Lung (tissue), 12 donors: Measurements from ENCODE around the gene ABCA12. TPM values are rescaled to one million over a fixed set of nuclear protein-coding genes. Genes with fewer than 3 reads are reported as not detected.

Experiments
- ATAC-seq: fragments of 200-7000 bp; cut with Tn5 transposase; one replicate; pipeline ENCODE4 v1.9.1; 2020; ENCODE audit warnings: moderate number of reproducible peaks; ENCODE audit not compliant: insufficient read depth, low FRiP score
- DNase-seq, 3 donors: peaks; one replicate each; pipeline ENCODE4 v3.0.0-alpha.2; 2013 to 2017
- H3K27ac ChIP-seq, 2 donors: one replicate each; pipeline ENCODE4 v1.5.1; 2013; ENCODE audit warnings: mild to moderate bottlenecking in 2 of 2, moderate library complexity in 2 of 2, control low read depth in 1 of 2, inconsistent platforms in 1 of 2, low read depth in 1 of 2, low read length in 1 of 2
- H3K27me3 ChIP-seq, 3 donors: one replicate each; pipeline ENCODE4 v1.5.1; 2013; ENCODE audit warnings: low read length in 2 of 3; ENCODE audit not compliant: control insufficient read depth in 3 of 3, insufficient read depth in 3 of 3
- H3K36me3 ChIP-seq, 4 donors: one replicate each; pipeline ENCODE4 v1.5.1; 2013; ENCODE audit warnings: low read length in 4 of 4, mild to moderate bottlenecking in 1 of 4, moderate library complexity in 1 of 4; ENCODE audit not compliant: control insufficient read depth in 4 of 4, insufficient read depth in 4 of 4
- H3K4me1 ChIP-seq, 5 donors: one replicate each; pipeline ENCODE4 v1.5.1; 2013; ENCODE audit warnings: low read length in 5 of 5, mild to moderate bottlenecking in 2 of 5, moderate library complexity in 1 of 5; ENCODE audit not compliant: control insufficient read depth in 5 of 5, insufficient read depth in 5 of 5
- H3K4me3 ChIP-seq: one replicate; pipeline ENCODE4 v1.5.1; 2013; ENCODE audit warnings: mild to moderate bottlenecking, control low read depth, moderate library complexity
- H3K9ac ChIP-seq, 2 donors: one replicate each; pipeline ENCODE4 v1.5.1; 2013; ENCODE audit warnings: low read length in 2 of 2, control low read depth in 1 of 2; ENCODE audit not compliant: insufficient read depth in 1 of 2
- H3K9me3 ChIP-seq, 4 donors: one replicate each; pipeline ENCODE4 v1.5.1; 2013; ENCODE audit warnings: low read length in 3 of 4, mild to moderate bottlenecking in 1 of 4, moderate library complexity in 1 of 4; ENCODE audit not compliant: control insufficient read depth in 4 of 4, insufficient read depth in 3 of 4
- WGBS, 2 donors: extraction: QIAGEN DNeasy Blood & Tissue Kit; methylation state at CpG; one replicate each; pipeline ENCODE4 v1.1.7; 2013; 5-methylcytosine and 5-hydroxymethylcytosine counted together
- polyA plus RNA-seq, 2 donors: library from polyadenylated mRNA; stranded (reverse); fragments of 200-250 nt; gene quantifications; one replicate each; pipeline ENCODE4 v1.2.1, GENCODE V29; 2013
- total RNA-seq, 2 donors: library from RNA; depleted of rRNA in 1 of 2; stranded (reverse); fragments of >200 nt in 1 of 2; gene quantifications; one replicate each; pipeline ENCODE4 v1.2.1, GENCODE V29; 2014 to 2021
- TF ChIP-seq, protein P1 (sequence below): IDR thresholded peaks from 2 replicates; pipeline ENCODE4 v1.5.1; 2012; ENCODE audit warnings: mild to moderate bottlenecking; ENCODE audit errors: control extremely low read depth, extremely low read depth
- donor health status: control.
- donor health status: control.
- donor health status: Bipolar disorder and iron deficiency.
- donor health status: healthy.
- donor health status: DM: yes; HTN: yes; CAD: no.

Gene ABCA12
- total and polyA plus RNA-seq, 4 donors = 0.06 to 2.2 (median 0.19) TPM

DNA sequence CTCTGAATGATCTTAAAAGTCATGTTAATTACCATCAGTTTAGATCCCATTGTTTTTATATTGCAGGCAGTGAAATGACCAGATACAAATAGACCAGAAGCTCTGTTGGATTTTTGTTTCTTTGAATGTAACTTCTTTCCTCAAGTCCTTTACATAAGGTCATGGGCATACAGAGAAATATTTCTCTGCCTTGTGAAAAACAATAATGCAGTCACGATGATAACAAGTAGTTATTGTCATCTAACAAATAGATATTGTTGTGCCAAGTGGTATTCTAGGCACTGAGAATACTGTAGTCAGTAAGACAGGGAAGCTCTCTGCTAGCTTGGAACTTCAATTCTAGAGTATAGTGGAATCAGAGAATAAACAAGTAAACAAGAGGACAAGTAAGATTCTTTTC, 234.2 kb downstream of the ABCA12 start:
- Histone ChIP-seq H3K9ac (no peak overlapping the region), H3K27ac (no peak overlapping the region), H3K27me3 (no peaks in the 10 kb centered on the region), H3K4me3 (no peak overlapping the region), H3K4me1 (no peaks in the 10 kb centered on the region), H3K9me3 (no peaks in the 10 kb centered on the region), H3K36me3 (no peaks in the 10 kb centered on the region)
- TF ChIP-seq, protein P1, sequence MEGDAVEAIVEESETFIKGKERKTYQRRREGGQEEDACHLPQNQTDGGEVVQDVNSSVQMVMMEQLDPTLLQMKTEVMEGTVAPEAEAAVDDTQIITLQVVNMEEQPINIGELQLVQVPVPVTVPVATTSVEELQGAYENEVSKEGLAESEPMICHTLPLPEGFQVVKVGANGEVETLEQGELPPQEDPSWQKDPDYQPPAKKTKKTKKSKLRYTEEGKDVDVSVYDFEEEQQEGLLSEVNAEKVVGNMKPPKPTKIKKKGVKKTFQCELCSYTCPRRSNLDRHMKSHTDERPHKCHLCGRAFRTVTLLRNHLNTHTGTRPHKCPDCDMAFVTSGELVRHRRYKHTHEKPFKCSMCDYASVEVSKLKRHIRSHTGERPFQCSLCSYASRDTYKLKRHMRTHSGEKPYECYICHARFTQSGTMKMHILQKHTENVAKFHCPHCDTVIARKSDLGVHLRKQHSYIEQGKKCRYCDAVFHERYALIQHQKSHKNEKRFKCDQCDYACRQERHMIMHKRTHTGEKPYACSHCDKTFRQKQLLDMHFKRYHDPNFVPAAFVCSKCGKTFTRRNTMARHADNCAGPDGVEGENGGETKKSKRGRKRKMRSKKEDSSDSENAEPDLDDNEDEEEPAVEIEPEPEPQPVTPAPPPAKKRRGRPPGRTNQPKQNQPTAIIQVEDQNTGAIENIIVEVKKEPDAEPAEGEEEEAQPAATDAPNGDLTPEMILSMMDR = no peak
- no peak for DNase-seq
- ATAC-seq = no peak
- WGBS, 2 donors = 77 to 96% methylated on average over 1 of the region's 1 CpG

DNA sequence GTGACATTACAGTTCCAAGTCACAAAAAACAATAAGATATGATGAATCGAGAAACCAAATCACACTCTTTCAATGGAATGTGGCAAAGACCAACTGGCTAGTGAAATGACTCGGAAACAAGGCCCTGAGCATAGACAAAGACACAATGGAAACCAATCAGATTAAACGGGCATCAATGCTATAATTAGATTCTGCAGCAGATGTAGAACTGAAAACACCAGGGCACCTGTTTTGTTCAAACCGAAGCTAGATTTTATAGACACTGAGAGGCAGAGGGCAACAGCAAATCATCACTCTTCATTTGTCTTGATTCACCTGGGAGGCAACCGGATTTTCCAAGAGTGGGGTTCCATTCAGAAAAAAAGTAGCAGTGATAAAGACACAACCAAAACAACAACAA, 236.1 kb downstream of the ABCA12 start:
- DNase-seq = no peak
- no peak for ATAC-seq
- Histone ChIP-seq H3K4me3 (no peak overlapping the region), H3K36me3 (no peaks in the 10 kb centered on the region), H3K4me1 (no peaks in the 10 kb centered on the region), H3K9ac (no peak overlapping the region), H3K27ac (no peak overlapping the region), H3K27me3 (no peaks in the 10 kb centered on the region), H3K9me3 (no peaks in the 10 kb centered on the region)
- TF ChIP-seq, protein P1 = no peak
- WGBS, 2 donors = 88 to 93% methylated on average over 5 of the region's 5 CpGs

DNA sequence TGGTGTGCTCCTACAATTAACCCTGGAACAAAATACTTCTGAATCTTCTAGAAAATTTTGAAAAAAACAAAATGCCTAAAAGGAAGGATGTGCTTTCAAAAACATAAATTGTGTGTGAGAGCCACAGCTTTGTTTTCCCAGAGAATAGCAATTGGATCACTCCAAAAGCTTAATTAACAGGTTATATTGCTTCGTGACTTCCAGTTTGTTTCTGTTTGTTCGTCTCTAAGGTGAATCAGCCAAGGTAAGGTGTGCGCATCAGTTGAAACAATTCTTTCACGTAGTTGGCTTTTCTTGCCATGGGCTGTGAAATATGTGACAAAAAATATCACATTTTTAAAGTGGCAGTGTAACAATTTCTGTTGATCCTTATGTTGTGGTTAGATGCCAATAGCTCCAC, 238.7 kb downstream of the ABCA12 start:
- TF ChIP-seq, protein P1 = no peak
- DNase-seq = no peak
- Histone ChIP-seq H3K27ac (no peak overlapping the region), H3K27me3 (no peaks in the 10 kb centered on the region), H3K9ac (no peak overlapping the region), H3K4me1 (no peaks in the 10 kb centered on the region), H3K36me3 (no peaks in the 10 kb centered on the region), H3K4me3 (no peak overlapping the region), H3K9me3 (no peaks in the 10 kb centered on the region)
- 90 to 92% methylated on average over 4 of the region's 4 CpGs for WGBS, 2 donors
- no peak for ATAC-seq

DNA sequence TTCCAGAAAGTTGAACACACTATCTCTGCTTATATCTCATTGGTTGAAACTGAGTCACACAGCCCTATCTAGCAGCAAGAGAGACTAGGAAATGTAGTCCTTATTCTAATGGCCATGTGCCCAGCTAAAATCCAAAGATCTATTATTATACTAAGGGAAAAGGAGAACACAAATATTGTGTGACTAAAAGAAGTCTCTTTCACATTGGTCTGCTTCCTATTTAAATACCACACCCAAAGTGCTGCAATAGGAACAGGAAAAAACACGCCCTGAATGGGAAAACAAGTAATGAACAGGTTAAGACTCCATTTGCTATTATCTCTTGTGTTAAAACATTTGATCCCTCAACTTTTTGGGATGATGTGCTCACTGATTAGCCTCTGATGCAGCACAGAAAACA, 242.2 kb downstream of the ABCA12 start:
- no peak overlapping the region for H3K27ac ChIP-seq
- H3K36me3 ChIP-seq = no peaks in the 10 kb centered on the region
- H3K27me3 ChIP-seq = no peaks in the 10 kb centered on the region
- TF ChIP-seq, protein P1 = no peak
- WGBS, 2 donors = 75 to 82% methylated on average over 1 of the region's 1 CpG
- H3K4me3 ChIP-seq = no peak overlapping the region
- no peak for ATAC-seq
- no peak overlapping the region for H3K9ac ChIP-seq
- H3K4me1 ChIP-seq = no peaks in the 10 kb centered on the region
- no peak for DNase-seq
- no peaks in the 10 kb centered on the region for H3K9me3 ChIP-seq
